WTC11 (cell line): ENCODE results near the gene PDGFRB. TPM values are rescaled to one million over a fixed set of nuclear protein-coding genes. Genes with fewer than 3 reads are reported as not detected.

Experiments
- ATAC-seq: fragments of 200-7000 bp; cut with Tn5 transposase; 2 replicates; pipeline ENCODE4 v1.10.0; 2021; ENCODE audit warnings: mild to moderate bottlenecking, moderate library complexity
- CTCF ChIA-PET: fragments of 300-600 bp; sonication (Branson Sonifier 250); formaldehyde crosslinking; loops from one replicate; lab custom pipeline; 2021; ENCODE audit warnings: antibody characterized with exemption; lab: Charles Lee
- POLR2A ChIA-PET: fragments of 350-600 bp; sonication (Branson Sonifier 250); formaldehyde crosslinking; loops from one replicate; lab custom pipeline; 2021; ENCODE audit warnings: antibody characterized with exemption; lab: Charles Lee
- DNase-seq: peaks from one replicate; pipeline ENCODE4 v3.0.0; 2021; ENCODE audit warnings: low spot score
- H3K27ac Mint-ChIP-seq: 2 replicates; pipeline ENCODE4 v1.8.0; 2021; ENCODE audit warnings: mixed read lengths
- H3K27me3 Mint-ChIP-seq: 2 replicates; pipeline ENCODE4 v1.8.0; 2021; ENCODE audit warnings: low read depth, mild to moderate bottlenecking, moderate library complexity, mixed read lengths
- H3K36me3 Mint-ChIP-seq: 2 replicates; pipeline ENCODE4 v1.8.0; 2021; ENCODE audit warnings: mixed read lengths
- H3K4me1 Mint-ChIP-seq: 2 replicates; pipeline ENCODE4 v1.8.0; 2022; ENCODE audit warnings: mixed read lengths
- H3K4me3 Mint-ChIP-seq: 2 replicates; pipeline ENCODE4 v1.8.0; 2021; ENCODE audit warnings: mild to moderate bottlenecking, moderate library complexity, mixed read lengths
- H3K9me3 Mint-ChIP-seq: 2 replicates; pipeline ENCODE4 v1.8.0; 2021; ENCODE audit warnings: mixed read lengths
- ATF1 ChIP-seq: sonication (generic); formaldehyde crosslinking; IDR thresholded peaks from 2 replicates; pipeline ENCODE4 v1.8.1; 2023; ENCODE audit warnings: mild to moderate bottlenecking, moderate library complexity, missing genetic modification reagents
- CREB1 ChIP-seq: sonication (generic); formaldehyde crosslinking; IDR thresholded peaks from 2 replicates; pipeline ENCODE4 v1.8.0; 2023; ENCODE audit warnings: mild to moderate bottlenecking, missing genetic modification reagents
- ELF4 ChIP-seq: sonication (generic); formaldehyde crosslinking; IDR thresholded peaks from 2 replicates; pipeline ENCODE4 v1.8.1; 2022; ENCODE audit warnings: low read depth, mild to moderate bottlenecking, moderate library complexity, missing genetic modification reagents
- KAT7 ChIP-seq: sonication (generic); formaldehyde crosslinking; IDR thresholded peaks from 2 replicates; pipeline ENCODE4 v1.8.1; 2023; ENCODE audit warnings: missing genetic modification reagents, mild to moderate bottlenecking, borderline replicate concordance
- NFATC4 ChIP-seq: fragments of 250-450 bp; sonication (Bioruptor Pico); IDR thresholded peaks from 2 replicates; pipeline ENCODE4 v1.9.0; 2021; ENCODE audit warnings: mild to moderate bottlenecking
- NFE2L1 ChIP-seq: sonication (generic); formaldehyde crosslinking; IDR thresholded peaks from 2 replicates; pipeline ENCODE4 v1.8.1; 2023; ENCODE audit warnings: missing genetic modification reagents
- NR2C2 ChIP-seq: sonication (generic); formaldehyde crosslinking; IDR thresholded peaks from 2 replicates; pipeline ENCODE4 v1.8.0; 2022; ENCODE audit warnings: mild to moderate bottlenecking, missing genetic modification reagents
- RELA ChIP-seq: sonication (generic); formaldehyde crosslinking; IDR thresholded peaks from 2 replicates; pipeline ENCODE4 v1.8.1; 2022; ENCODE audit warnings: missing genetic modification reagents, mild to moderate bottlenecking, borderline replicate concordance
- SMAD3 ChIP-seq: sonication (generic); formaldehyde crosslinking; IDR thresholded peaks from 2 replicates; pipeline ENCODE4 v1.8.0; 2022; ENCODE audit warnings: missing genetic modification reagents, mild to moderate bottlenecking, borderline replicate concordance
- SP1 ChIP-seq: sonication (generic); formaldehyde crosslinking; conservative IDR thresholded peaks from 2 replicates; pipeline ENCODE4 v1.8.1; 2022; ENCODE audit warnings: missing genetic modification reagents
- ZNF138 ChIP-seq: sonication (generic); formaldehyde crosslinking; conservative IDR thresholded peaks from 2 replicates; pipeline ENCODE4 v1.8.1; 2022; ENCODE audit warnings: mild to moderate bottlenecking, moderate library complexity, missing genetic modification reagents
- ZNF232 ChIP-seq: sonication (generic); formaldehyde crosslinking; IDR thresholded peaks from 2 replicates; pipeline ENCODE4 v1.8.0; 2022; ENCODE audit warnings: mild to moderate bottlenecking, missing genetic modification reagents
- ZNF317 ChIP-seq: sonication (generic); formaldehyde crosslinking; IDR thresholded peaks from 2 replicates; pipeline ENCODE4 v1.8.1; 2023; ENCODE audit warnings: low read depth, mild to moderate bottlenecking, moderate library complexity, missing genetic modification reagents, borderline replicate concordance
- ZNF671 ChIP-seq: fragments of 250-450 bp; sonication (Bioruptor Pico); IDR thresholded peaks from 2 replicates; pipeline ENCODE4 v1.8.0; 2021; ENCODE audit warnings: mild to moderate bottlenecking
- total RNA-seq: library from RNA; stranded (reverse); gene quantifications from 3 replicates; pipeline ENCODE4 v1.2.3, GENCODE V29; 2021
- TF ChIP-seq, protein P1 (sequence below): sonication (generic); formaldehyde crosslinking; IDR thresholded peaks from 2 replicates; pipeline ENCODE4 v1.8.0; 2022; ENCODE audit warnings: mild to moderate bottlenecking, missing genetic modification reagents
- TF ChIP-seq, protein P2 (sequence below): sonication (generic); formaldehyde crosslinking; IDR thresholded peaks from 2 replicates; pipeline ENCODE4 v1.8.1; 2023; ENCODE audit warnings: mild to moderate bottlenecking, missing genetic modification reagents, moderate library complexity
- TF ChIP-seq, protein P3 (sequence below): sonication (generic); formaldehyde crosslinking; IDR thresholded peaks from 2 replicates; pipeline ENCODE4 v1.8.0; 2022; ENCODE audit warnings: mild to moderate bottlenecking, missing genetic modification reagents
- TF ChIP-seq, protein P4 (sequence below): sonication (generic); formaldehyde crosslinking; IDR thresholded peaks from 2 replicates; pipeline ENCODE4 v1.8.0; 2023; ENCODE audit warnings: missing genetic modification reagents
- TF ChIP-seq, protein P5 (sequence below): sonication (generic); formaldehyde crosslinking; IDR thresholded peaks from 2 replicates; pipeline ENCODE4 v1.8.0; 2023; ENCODE audit warnings: missing genetic modification reagents, mild to moderate bottlenecking, borderline replicate concordance
- TF ChIP-seq, protein P6 (sequence below): sonication (generic); formaldehyde crosslinking; IDR thresholded peaks from 2 replicates; pipeline ENCODE4 v1.8.1; 2022; ENCODE audit warnings: mild to moderate bottlenecking, missing genetic modification reagents, moderate library complexity, borderline replicate concordance

Gene PDGFRB
- total RNA-seq, 1 experiment from 2014 or later = 5.1 TPM

DNA sequence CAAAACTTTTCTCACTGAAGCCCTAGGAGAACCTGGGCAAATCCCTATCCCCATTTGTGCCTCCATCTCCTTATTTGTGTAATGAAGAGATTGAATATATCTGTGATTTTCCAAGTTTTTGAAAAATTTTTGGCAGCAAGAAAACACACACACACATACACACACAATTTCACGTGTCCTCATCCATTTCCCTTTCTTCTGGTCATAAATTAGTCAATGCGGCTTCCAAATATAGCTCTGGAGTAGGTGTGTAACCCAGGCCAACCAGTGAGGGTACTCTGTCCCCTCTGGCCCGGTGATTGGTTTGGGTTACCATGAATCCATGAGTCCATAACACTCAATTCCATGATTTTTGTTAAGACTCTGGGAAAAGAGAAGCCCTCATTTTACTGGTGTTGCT, 82.0 kb downstream of the PDGFRB start:
- CTCF ChIA-PET = no interaction called here
- H3K9me3 Mint-ChIP-seq = no peaks in the 10 kb centered on the region

More for the DNA sequence above, 82.0 kb downstream of the PDGFRB start:
- TF ChIP-seq ZNF671 (CRISPR knock-in tag) (no peak), CREB1 (CRISPR knock-in tag) (no peak), ZNF232 (no peak), KAT7 (CRISPR knock-in tag) (no peak), SP1 (CRISPR knock-in tag) (no peak), NR2C2 (CRISPR knock-in tag) (no peak), SMAD3 (CRISPR knock-in tag) (no peak), NFE2L1 (no peak), ELF4 (CRISPR knock-in tag) (no peak), RELA (CRISPR knock-in tag) (no peak), ATF1 (CRISPR knock-in tag) (no peak), NFATC4 (CRISPR knock-in tag) (no peak), ZNF138 (CRISPR knock-in tag) (no peak), ZNF317 (CRISPR knock-in tag) (no peak)
- TF ChIP-seq, protein P1, sequence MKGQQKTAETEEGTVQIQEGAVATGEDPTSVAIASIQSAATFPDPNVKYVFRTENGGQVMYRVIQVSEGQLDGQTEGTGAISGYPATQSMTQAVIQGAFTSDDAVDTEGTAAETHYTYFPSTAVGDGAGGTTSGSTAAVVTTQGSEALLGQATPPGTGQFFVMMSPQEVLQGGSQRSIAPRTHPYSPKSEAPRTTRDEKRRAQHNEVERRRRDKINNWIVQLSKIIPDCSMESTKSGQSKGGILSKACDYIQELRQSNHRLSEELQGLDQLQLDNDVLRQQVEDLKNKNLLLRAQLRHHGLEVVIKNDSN (CRISPR knock-in tag) = no peak
- TF ChIP-seq, protein P2, sequence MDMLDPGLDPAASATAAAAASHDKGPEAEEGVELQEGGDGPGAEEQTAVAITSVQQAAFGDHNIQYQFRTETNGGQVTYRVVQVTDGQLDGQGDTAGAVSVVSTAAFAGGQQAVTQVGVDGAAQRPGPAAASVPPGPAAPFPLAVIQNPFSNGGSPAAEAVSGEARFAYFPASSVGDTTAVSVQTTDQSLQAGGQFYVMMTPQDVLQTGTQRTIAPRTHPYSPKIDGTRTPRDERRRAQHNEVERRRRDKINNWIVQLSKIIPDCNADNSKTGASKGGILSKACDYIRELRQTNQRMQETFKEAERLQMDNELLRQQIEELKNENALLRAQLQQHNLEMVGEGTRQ (CRISPR knock-in tag) = no peak
- TF ChIP-seq, protein P3, sequence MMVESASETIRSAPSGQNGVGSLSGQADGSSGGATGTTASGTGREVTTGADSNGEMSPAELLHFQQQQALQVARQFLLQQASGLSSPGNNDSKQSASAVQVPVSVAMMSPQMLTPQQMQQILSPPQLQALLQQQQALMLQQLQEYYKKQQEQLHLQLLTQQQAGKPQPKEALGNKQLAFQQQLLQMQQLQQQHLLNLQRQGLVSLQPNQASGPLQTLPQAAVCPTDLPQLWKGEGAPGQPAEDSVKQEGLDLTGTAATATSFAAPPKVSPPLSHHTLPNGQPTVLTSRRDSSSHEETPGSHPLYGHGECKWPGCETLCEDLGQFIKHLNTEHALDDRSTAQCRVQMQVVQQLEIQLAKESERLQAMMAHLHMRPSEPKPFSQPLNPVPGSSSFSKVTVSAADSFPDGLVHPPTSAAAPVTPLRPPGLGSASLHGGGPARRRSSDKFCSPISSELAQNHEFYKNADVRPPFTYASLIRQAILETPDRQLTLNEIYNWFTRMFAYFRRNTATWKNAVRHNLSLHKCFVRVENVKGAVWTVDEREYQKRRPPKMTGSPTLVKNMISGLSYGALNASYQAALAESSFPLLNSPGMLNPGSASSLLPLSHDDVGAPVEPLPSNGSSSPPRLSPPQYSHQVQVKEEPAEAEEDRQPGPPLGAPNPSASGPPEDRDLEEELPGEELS (CRISPR knock-in tag) = no peak
- TF ChIP-seq, protein P4, sequence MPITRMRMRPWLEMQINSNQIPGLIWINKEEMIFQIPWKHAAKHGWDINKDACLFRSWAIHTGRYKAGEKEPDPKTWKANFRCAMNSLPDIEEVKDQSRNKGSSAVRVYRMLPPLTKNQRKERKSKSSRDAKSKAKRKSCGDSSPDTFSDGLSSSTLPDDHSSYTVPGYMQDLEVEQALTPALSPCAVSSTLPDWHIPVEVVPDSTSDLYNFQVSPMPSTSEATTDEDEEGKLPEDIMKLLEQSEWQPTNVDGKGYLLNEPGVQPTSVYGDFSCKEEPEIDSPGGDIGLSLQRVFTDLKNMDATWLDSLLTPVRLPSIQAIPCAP = no peak
- TF ChIP-seq, protein P5, sequence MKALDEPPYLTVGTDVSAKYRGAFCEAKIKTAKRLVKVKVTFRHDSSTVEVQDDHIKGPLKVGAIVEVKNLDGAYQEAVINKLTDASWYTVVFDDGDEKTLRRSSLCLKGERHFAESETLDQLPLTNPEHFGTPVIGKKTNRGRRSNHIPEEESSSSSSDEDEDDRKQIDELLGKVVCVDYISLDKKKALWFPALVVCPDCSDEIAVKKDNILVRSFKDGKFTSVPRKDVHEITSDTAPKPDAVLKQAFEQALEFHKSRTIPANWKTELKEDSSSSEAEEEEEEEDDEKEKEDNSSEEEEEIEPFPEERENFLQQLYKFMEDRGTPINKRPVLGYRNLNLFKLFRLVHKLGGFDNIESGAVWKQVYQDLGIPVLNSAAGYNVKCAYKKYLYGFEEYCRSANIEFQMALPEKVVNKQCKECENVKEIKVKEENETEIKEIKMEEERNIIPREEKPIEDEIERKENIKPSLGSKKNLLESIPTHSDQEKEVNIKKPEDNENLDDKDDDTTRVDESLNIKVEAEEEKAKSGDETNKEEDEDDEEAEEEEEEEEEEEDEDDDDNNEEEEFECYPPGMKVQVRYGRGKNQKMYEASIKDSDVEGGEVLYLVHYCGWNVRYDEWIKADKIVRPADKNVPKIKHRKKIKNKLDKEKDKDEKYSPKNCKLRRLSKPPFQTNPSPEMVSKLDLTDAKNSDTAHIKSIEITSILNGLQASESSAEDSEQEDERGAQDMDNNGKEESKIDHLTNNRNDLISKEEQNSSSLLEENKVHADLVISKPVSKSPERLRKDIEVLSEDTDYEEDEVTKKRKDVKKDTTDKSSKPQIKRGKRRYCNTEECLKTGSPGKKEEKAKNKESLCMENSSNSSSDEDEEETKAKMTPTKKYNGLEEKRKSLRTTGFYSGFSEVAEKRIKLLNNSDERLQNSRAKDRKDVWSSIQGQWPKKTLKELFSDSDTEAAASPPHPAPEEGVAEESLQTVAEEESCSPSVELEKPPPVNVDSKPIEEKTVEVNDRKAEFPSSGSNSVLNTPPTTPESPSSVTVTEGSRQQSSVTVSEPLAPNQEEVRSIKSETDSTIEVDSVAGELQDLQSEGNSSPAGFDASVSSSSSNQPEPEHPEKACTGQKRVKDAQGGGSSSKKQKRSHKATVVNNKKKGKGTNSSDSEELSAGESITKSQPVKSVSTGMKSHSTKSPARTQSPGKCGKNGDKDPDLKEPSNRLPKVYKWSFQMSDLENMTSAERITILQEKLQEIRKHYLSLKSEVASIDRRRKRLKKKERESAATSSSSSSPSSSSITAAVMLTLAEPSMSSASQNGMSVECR = no peak
- TF ChIP-seq, protein P6, sequence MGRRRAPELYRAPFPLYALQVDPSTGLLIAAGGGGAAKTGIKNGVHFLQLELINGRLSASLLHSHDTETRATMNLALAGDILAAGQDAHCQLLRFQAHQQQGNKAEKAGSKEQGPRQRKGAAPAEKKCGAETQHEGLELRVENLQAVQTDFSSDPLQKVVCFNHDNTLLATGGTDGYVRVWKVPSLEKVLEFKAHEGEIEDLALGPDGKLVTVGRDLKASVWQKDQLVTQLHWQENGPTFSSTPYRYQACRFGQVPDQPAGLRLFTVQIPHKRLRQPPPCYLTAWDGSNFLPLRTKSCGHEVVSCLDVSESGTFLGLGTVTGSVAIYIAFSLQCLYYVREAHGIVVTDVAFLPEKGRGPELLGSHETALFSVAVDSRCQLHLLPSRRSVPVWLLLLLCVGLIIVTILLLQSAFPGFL (CRISPR knock-in tag) = no peak
- POLR2A ChIA-PET = no interaction called here
- Mint-ChIP-seq H3K27me3 (no peaks in the 10 kb centered on the region), H3K4me1 (no peaks in the 10 kb centered on the region), H3K36me3 (no peaks in the 10 kb centered on the region), H3K27ac (no peak overlapping the region), H3K4me3 (no peak overlapping the region)
- DNase-seq = no peak
- no peak for ATAC-seq
